ENCODE data around the gene DNM2. TPM values are rescaled to one million over a fixed set of nuclear protein-coding genes. Genes with fewer than 3 reads are reported as not detected.

Gene DNM2
- total RNA-seq, 1 donor from 2014 or later = 156 TPM

- H3K36me3 ChIP-seq = peaks cover 93% of the 10 kb centered on the region
- no peaks in the 10 kb centered on the region for H3K27me3 ChIP-seq (ENCODE audit: low read depth)
- no peak for TF ChIP-seq CTCF (IDR thresholded peaks at IDR 0.05; ENCODE audit: borderline replicate concordance)
- H3K9me3 ChIP-seq (replicated peaks) = no peaks in the 10 kb centered on the region
- intact Hi-C loops (cut with micrococcal nuclease) = no loop called here
- DNase-seq = peak; percentile 74
- H3K27ac ChIP-seq (replicated peaks) = peak overlapping the region; percentile 74
- H3K4me1 ChIP-seq = peaks cover 56% of the 10 kb centered on the region
- H3K4me3 ChIP-seq = no peak overlapping the region
These were observed 64.9 kb downstream of the DNM2 start for GRCh38 chr19:10782795-10783194.

DNA sequence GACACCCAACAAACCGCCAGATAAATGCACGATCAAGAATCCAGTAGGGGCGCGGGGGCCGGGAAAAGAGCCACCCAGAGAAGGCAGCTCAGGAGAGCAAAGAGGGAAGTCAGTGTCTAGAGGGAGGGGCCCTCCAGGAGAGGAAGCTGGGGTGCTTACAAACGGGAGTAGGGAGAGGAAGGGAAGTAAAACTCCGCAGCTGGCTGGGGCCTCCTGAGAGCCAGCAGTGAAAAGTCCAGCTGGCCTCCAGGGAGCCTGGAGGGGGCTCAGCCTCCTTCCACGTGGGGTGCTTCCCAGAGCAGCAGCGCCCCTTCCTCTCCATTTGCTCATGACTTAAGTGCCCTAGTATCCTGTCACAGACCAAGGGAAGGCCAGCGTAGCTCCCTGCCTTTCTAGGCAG is 66.4 kb downstream of the DNM2 start:
- no peaks in the 10 kb centered on the region for H3K9me3 ChIP-seq (replicated peaks)
- DNase-seq = peak; percentile 43
- intact Hi-C loops (cut with micrococcal nuclease) = no loop called here
- H3K4me1 ChIP-seq = peaks cover 54% of the 10 kb centered on the region
- H3K36me3 ChIP-seq = peaks cover 94% of the 10 kb centered on the region
- no peaks in the 10 kb centered on the region for H3K27me3 ChIP-seq (ENCODE audit: low read depth)
- no peak for TF ChIP-seq CTCF (IDR thresholded peaks at IDR 0.05; ENCODE audit: borderline replicate concordance)
- no peak overlapping the region for H3K4me3 ChIP-seq
- peak overlapping the region; percentile 74 for H3K27ac ChIP-seq (replicated peaks)

GRCh38 chr19:10788146-10788545 is 70.3 kb downstream of the DNM2 start:
- no peaks in the 10 kb centered on the region for H3K27me3 ChIP-seq (ENCODE audit: low read depth)
- no peak overlapping the region for H3K4me3 ChIP-seq
- DNase-seq = no peak
- H3K36me3 ChIP-seq = peaks cover 99% of the 10 kb centered on the region
- H3K27ac ChIP-seq (replicated peaks) = no peak overlapping the region
- TF ChIP-seq CTCF (IDR thresholded peaks at IDR 0.05; ENCODE audit: borderline replicate concordance) = no peak
- H3K4me1 ChIP-seq = peaks cover 19% of the 10 kb centered on the region
- no peaks in the 10 kb centered on the region for H3K9me3 ChIP-seq (replicated peaks)
- intact Hi-C loops (cut with micrococcal nuclease) = no loop called here

- Histone ChIP-seq H3K27me3 (ENCODE audit: low read depth) (no peaks in the 10 kb centered on the region), H3K27ac (replicated peaks) (no peak overlapping the region), H3K4me3 (no peak overlapping the region), H3K9me3 (replicated peaks) (no peaks in the 10 kb centered on the region), H3K36me3 (peaks cover 99% of the 10 kb centered on the region), H3K4me1 (peaks cover 2% of the 10 kb centered on the region)
- DNase-seq = no peak
- no peak for TF ChIP-seq CTCF (IDR thresholded peaks at IDR 0.05; ENCODE audit: borderline replicate concordance)
- intact Hi-C loops (cut with micrococcal nuclease) = no loop called here
These were observed 72.0 kb downstream of the DNM2 start for GRCh38 chr19:10789866-10790265.

DNA sequence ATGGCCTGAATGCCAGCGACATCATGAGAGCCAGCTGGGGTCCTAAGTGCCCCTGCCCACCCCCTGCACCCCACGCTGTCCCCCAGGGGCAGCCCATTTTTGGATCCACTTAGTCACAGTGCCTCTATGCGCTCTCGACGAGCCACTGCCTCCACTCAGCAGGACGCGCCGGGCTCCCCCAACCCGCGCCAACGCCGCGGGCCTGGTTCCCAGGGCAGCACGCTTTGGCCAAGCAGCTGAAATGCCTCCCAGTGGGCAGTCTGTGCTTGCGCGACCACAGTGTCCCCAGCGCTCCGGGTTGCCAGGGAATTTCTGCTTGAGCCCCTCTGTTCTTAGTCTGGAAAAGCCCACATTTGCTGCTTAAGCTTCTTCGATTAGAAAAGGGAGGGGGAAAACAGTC is 78.8 kb downstream of the DNM2 start:
- peaks cover 23% of the 10 kb centered on the region for H3K4me1 ChIP-seq
- no peak for DNase-seq
- H3K4me3 ChIP-seq = no peak overlapping the region
- H3K36me3 ChIP-seq = peaks cover 97% of the 10 kb centered on the region
- H3K27me3 ChIP-seq (ENCODE audit: low read depth) = no peaks in the 10 kb centered on the region
- no peaks in the 10 kb centered on the region for H3K9me3 ChIP-seq (replicated peaks)
- H3K27ac ChIP-seq (replicated peaks) = no peak overlapping the region
- no peak for TF ChIP-seq CTCF (IDR thresholded peaks at IDR 0.05; ENCODE audit: borderline replicate concordance)
- intact Hi-C loops (cut with micrococcal nuclease) = no loop called here

DNA sequence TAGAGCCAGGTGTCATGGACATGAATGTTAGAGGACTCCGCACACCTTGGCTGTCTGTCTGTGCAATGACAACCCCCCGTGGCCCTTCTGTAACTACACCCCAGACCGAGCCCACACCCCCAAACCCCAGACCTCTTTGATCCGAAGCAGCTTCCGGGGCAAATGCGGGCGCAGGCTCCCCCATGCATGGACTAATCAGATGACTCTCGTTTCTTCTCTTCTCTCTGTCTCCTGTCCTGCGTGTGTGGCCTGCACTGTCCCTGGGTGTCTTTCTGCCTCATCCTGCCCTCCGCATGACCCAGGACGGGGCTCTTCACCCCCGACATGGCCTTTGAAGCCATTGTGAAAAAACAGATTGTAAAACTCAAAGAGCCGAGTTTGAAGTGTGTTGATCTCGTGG is 79.2 kb downstream of the DNM2 start:
- intact Hi-C loops (cut with micrococcal nuclease) = no loop called here
- DNase-seq = no peak
- Histone ChIP-seq H3K36me3 (peaks cover 97% of the 10 kb centered on the region), H3K27me3 (ENCODE audit: low read depth) (no peaks in the 10 kb centered on the region), H3K27ac (replicated peaks) (no peak overlapping the region), H3K9me3 (replicated peaks) (no peaks in the 10 kb centered on the region), H3K4me3 (no peak overlapping the region), H3K4me1 (peaks cover 23% of the 10 kb centered on the region)
- no peak for TF ChIP-seq CTCF (IDR thresholded peaks at IDR 0.05; ENCODE audit: borderline replicate concordance)

Measured in left ventricle myocardium inferior (tissue), 1 donor.